Neural progenitor cell (in vitro differentiated cells): ENCODE data around the gene SLC2A4. TPM values are rescaled to one million over a fixed set of nuclear protein-coding genes. Genes with fewer than 3 reads are reported as not detected.

Source experiments
- DNase-seq: peaks from one replicate; pipeline ENCODE4 v3.0.0-alpha.2; 2016; ENCODE audit warnings: low spot score
- H2AFZ ChIP-seq: fragments of 200-600 bp; sonication (generic); replicated peaks from 2 replicates; pipeline ENCODE4 v1.6.1; 2016; ENCODE audit warnings: antibody characterized with exemption
- H3F3A ChIP-seq: fragments of 200-600 bp; sonication (generic); 2 replicates; pipeline ENCODE4 v1.6.1; 2016; ENCODE audit warnings: antibody characterized with exemption, low read depth
- H3K27ac ChIP-seq: fragments of 200-600 bp; sonication (generic); 2 replicates; pipeline ENCODE4 v1.5.1; 2016; ENCODE audit warnings: mild to moderate bottlenecking
- H3K27me3 ChIP-seq: fragments of 200-600 bp; sonication (generic); 2 replicates; pipeline ENCODE4 v1.6.1; 2016; ENCODE audit warnings: mild to moderate bottlenecking, moderate library complexity
- H3K36me3 ChIP-seq: fragments of 200-600 bp; sonication (generic); 2 replicates; pipeline ENCODE4 v1.5.1; 2016
- H3K4me1 ChIP-seq: fragments of 200-600 bp; sonication (generic); 2 replicates; pipeline ENCODE4 v1.6.1; 2016; ENCODE audit warnings: mixed run types
- H3K4me2 ChIP-seq: fragments of 200-600 bp; sonication (generic); 2 replicates; pipeline ENCODE4 v1.6.1; 2016
- H3K4me3 ChIP-seq: fragments of 200-600 bp; sonication (generic); 2 replicates; pipeline ENCODE4 v1.5.1; 2016
- H3K79me2 ChIP-seq: fragments of 200-600 bp; sonication (generic); 2 replicates; pipeline ENCODE4 v1.6.1; 2016; ENCODE audit warnings: low read depth
- H3K9ac ChIP-seq: fragments of 200-600 bp; sonication (generic); 2 replicates; pipeline ENCODE4 v1.6.1; 2016
- H3K9me3 ChIP-seq: fragments of 200-600 bp; sonication (generic); 2 replicates; pipeline ENCODE4 v1.5.1; 2016; ENCODE audit warnings: low read depth
- H4K20me1 ChIP-seq: fragments of 200-600 bp; sonication (generic); 2 replicates; pipeline ENCODE4 v1.6.1; 2016; ENCODE audit warnings: low read depth
- H3K27ac Mint-ChIP-seq: 3 replicates; pipeline ENCODE4 v1.8.0; 2021; ENCODE audit warnings: mixed read lengths
- H3K27me3 Mint-ChIP-seq: 2 replicates; pipeline ENCODE4 v1.8.0; 2022; ENCODE audit warnings: low read depth, mild to moderate bottlenecking, inconsistent platforms, moderate library complexity, mixed read lengths; ENCODE audit not compliant: insufficient read depth
- H3K36me3 Mint-ChIP-seq: 3 replicates; pipeline ENCODE4 v1.8.0; 2021; ENCODE audit warnings: mixed read lengths
- H3K4me1 Mint-ChIP-seq: 3 replicates; pipeline ENCODE4 v1.8.0; 2021; ENCODE audit warnings: mixed read lengths
- H3K4me3 Mint-ChIP-seq: 3 replicates; pipeline ENCODE4 v1.8.0; 2021; ENCODE audit warnings: mild to moderate bottlenecking, moderate library complexity, mixed read lengths
- H3K9me3 Mint-ChIP-seq: 3 replicates; pipeline ENCODE4 v1.8.0; 2020; ENCODE audit warnings: mixed read lengths
- CTCF ChIP-seq: fragments of 200-600 bp; sonication (generic); IDR thresholded peaks from 2 replicates; pipeline ENCODE4 v1.5.1; 2017; ENCODE audit warnings: antibody characterized with exemption, mild to moderate bottlenecking
- EZH2 ChIP-seq: fragments of 200-600 bp; sonication (generic); IDR thresholded peaks from 2 replicates; pipeline ENCODE4 v1.6.1; 2017; ENCODE audit warnings: antibody characterized with exemption, mild to moderate bottlenecking, moderate library complexity
- EZH2phosphoT487 ChIP-seq: fragments of 200-600 bp; sonication (generic); IDR thresholded peaks from 2 replicates; pipeline ENCODE4 v1.6.1; 2017; ENCODE audit warnings: antibody characterized with exemption
- total RNA-seq: library from RNA; depleted of rRNA; stranded (reverse); fragments of >200 nt; gene quantifications from 2 replicates; pipeline ENCODE4 v1.2.3, GENCODE V29; 2015; ENCODE audit warnings: low replicate concordance

Gene SLC2A4
- total RNA-seq, 1 donor from 2014 or later, result 1.7 TPM

GRCh38 chr17:7292194-7292593, 10.7 kb downstream of the SLC2A4 start:
- DNase-seq, result no peak
- Histone ChIP-seq H3K79me2 (no peaks in the 10 kb centered on the region), H3F3A (peaks cover 37% of the 10 kb centered on the region), H2AFZ (no peak overlapping the region), H3K36me3 (no peaks in the 10 kb centered on the region), H3K4me1 (peaks cover 7% of the 10 kb centered on the region), H3K9ac (no peak overlapping the region), H4K20me1 (peaks cover 11% of the 10 kb centered on the region), H3K27ac (no peak overlapping the region), H3K4me2 (no peak overlapping the region), H3K4me3 (no peak overlapping the region), H3K27me3 (peaks cover 67% of the 10 kb centered on the region), H3K9me3 (no peaks in the 10 kb centered on the region)
- peaks cover 24% of the 10 kb centered on the region for H3K27me3 Mint-ChIP-seq
- peak overlapping the region; percentile 30 for H3K4me3 Mint-ChIP-seq
- peaks cover 22% of the 10 kb centered on the region for H3K4me1 Mint-ChIP-seq
- H3K9me3 Mint-ChIP-seq, result peaks cover 2% of the 10 kb centered on the region
- TF ChIP-seq EZH2phosphoT487, result no peak
- TF ChIP-seq EZH2, result no peak
- TF ChIP-seq CTCF, result no peak
- no peaks in the 10 kb centered on the region for H3K36me3 Mint-ChIP-seq
- no peak overlapping the region for H3K27ac Mint-ChIP-seq

GRCh38 chr17:7292729-7293128, 11.2 kb downstream of the SLC2A4 start:
- Histone ChIP-seq H3K4me1 (peaks cover 7% of the 10 kb centered on the region), H3K9me3 (no peaks in the 10 kb centered on the region), H3K27me3 (peaks cover 72% of the 10 kb centered on the region), H3K36me3 (no peaks in the 10 kb centered on the region), H3K79me2 (no peaks in the 10 kb centered on the region), H3K9ac (no peak overlapping the region), H3K4me3 (no peak overlapping the region), H2AFZ (no peak overlapping the region), H3K4me2 (no peak overlapping the region), H3K27ac (no peak overlapping the region), H3F3A (peaks cover 37% of the 10 kb centered on the region), H4K20me1 (peaks cover 11% of the 10 kb centered on the region)
- peaks cover 25% of the 10 kb centered on the region for H3K27me3 Mint-ChIP-seq
- peaks cover 22% of the 10 kb centered on the region for H3K4me1 Mint-ChIP-seq
- peak overlapping the region; percentile 80 for H3K4me3 Mint-ChIP-seq
- peaks cover 2% of the 10 kb centered on the region for H3K9me3 Mint-ChIP-seq
- no peak for DNase-seq
- no peaks in the 10 kb centered on the region for H3K36me3 Mint-ChIP-seq
- TF ChIP-seq CTCF, result no peak
- TF ChIP-seq EZH2phosphoT487, result no peak
- no peak for TF ChIP-seq EZH2
- no peak overlapping the region for H3K27ac Mint-ChIP-seq

GRCh38 chr17:7293159-7293558, 11.6 kb downstream of the SLC2A4 start:
- no peak for TF ChIP-seq EZH2phosphoT487
- no peak for TF ChIP-seq EZH2
- TF ChIP-seq CTCF, result no peak
- Mint-ChIP-seq H3K4me3 (peak overlapping the region; percentile 80), H3K4me1 (peaks cover 22% of the 10 kb centered on the region), H3K36me3 (no peaks in the 10 kb centered on the region), H3K27ac (no peak overlapping the region), H3K9me3 (peaks cover 2% of the 10 kb centered on the region), H3K27me3 (peaks cover 27% of the 10 kb centered on the region)
- Histone ChIP-seq H3K36me3 (no peaks in the 10 kb centered on the region), H3K27ac (no peak overlapping the region), H3K27me3 (peaks cover 77% of the 10 kb centered on the region), H3K9me3 (no peaks in the 10 kb centered on the region), H3K4me1 (peaks cover 7% of the 10 kb centered on the region), H3K4me2 (peak overlapping the region; percentile 77), H2AFZ (no peak overlapping the region), H3K9ac (no peak overlapping the region), H3K79me2 (no peaks in the 10 kb centered on the region), H4K20me1 (peaks cover 11% of the 10 kb centered on the region), H3K4me3 (no peak overlapping the region), H3F3A (peaks cover 40% of the 10 kb centered on the region)
- no peak for DNase-seq
